ENCODE measurements around the gene C3orf22.

Gene C3orf22

DNA sequence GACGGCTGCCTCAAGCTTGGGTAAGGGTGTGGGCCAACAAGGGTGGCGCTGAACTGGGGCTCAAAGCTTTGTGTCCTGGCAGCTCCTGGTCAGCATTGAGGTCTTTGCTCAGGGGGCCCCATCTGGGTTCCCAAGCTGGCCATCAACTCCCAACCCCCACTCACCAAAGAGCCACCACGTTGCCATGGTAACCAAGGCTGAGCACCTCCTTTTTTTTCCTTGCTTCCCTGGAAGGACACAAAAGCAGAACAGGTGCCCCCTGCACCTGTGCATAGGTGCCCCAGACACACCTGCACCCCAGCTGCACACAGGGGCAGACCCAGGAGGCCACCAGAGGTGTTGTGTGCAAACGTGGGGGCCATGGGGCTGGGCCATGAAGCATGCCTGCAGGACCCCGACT lies 57.7 kb downstream of the C3orf22 start:
- TF ChIP-seq TAF1 (IDR thresholded peaks at IDR 0.05; ENCODE audit: borderline replicate concordance, insufficient read depth, low read length): no peak
- TF ChIP-seq POLR2AphosphoS5 (IDR thresholded peaks at IDR 0.05; ENCODE audit: low read depth, low read length): no peak
- TF ChIP-seq REST (IDR thresholded peaks at IDR 0.05; ENCODE audit: insufficient read depth in 1 of 2, low read depth in 2 of 2, low read length in 2 of 2): no peak
- no peak for TF ChIP-seq SIN3A (IDR thresholded peaks at IDR 0.05; ENCODE audit: borderline replicate concordance, insufficient read depth, low read length)
- TF ChIP-seq FOXP2 (optimal IDR thresholded peaks at IDR 0.05; ENCODE audit: borderline replicate concordance, extremely low read depth, extremely low read length, insufficient read depth): no peak

GRCh38 chr3:126500016-126500415 lies 58.7 kb downstream of the C3orf22 start:
- no peak for TF ChIP-seq TAF1 (IDR thresholded peaks at IDR 0.05; ENCODE audit: borderline replicate concordance, insufficient read depth, low read length)
- TF ChIP-seq REST (IDR thresholded peaks at IDR 0.05; ENCODE audit: insufficient read depth in 1 of 2, low read depth in 2 of 2, low read length in 2 of 2): no peak
- TF ChIP-seq SIN3A (IDR thresholded peaks at IDR 0.05; ENCODE audit: borderline replicate concordance, insufficient read depth, low read length): no peak
- TF ChIP-seq POLR2AphosphoS5 (IDR thresholded peaks at IDR 0.05; ENCODE audit: low read depth, low read length): no peak
- TF ChIP-seq FOXP2 (optimal IDR thresholded peaks at IDR 0.05; ENCODE audit: borderline replicate concordance, extremely low read depth, extremely low read length, insufficient read depth): no peak
